Caco-2 (cell line): ENCODE results near the gene CSMD2. TPM values are rescaled to one million over a fixed set of nuclear protein-coding genes. Genes with fewer than 3 reads are reported as not detected.

Experiments used
- BruUV-seq: library from RNA; stranded (reverse); fragments of 400-500 nt; replicated peaks from 2 replicates; lab custom pipeline; 2021; lab: Mats Ljungman, UMichigan
- CTCF ChIA-PET: fragments of 300-600 bp; sonication (Branson Sonifier 250); formaldehyde crosslinking; loops from one replicate; lab custom pipeline; 2022; ENCODE audit warnings: antibody characterized with exemption; lab: Charles Lee
- POLR2A ChIA-PET: fragments of 300-600 bp; sonication (Branson Sonifier 250); formaldehyde crosslinking; loops from one replicate; lab custom pipeline; 2022; ENCODE audit warnings: antibody characterized with exemption; lab: Charles Lee
- DNase-seq, 2 experiments: peaks; one replicate each; pipeline versions ENCODE4 v3.0.0 to v3.0.0-alpha.2; 2020 to 2022
- H3K27me3 ChIP-seq: replicated peaks from 2 replicates; pipeline ENCODE4 v1.6.0; 2011; ENCODE audit warnings: low read length; ENCODE audit not compliant: control insufficient read depth, insufficient read depth
- H3K36me3 ChIP-seq: 2 replicates; pipeline ENCODE4 v1.5.1; 2011; ENCODE audit warnings: low read length; ENCODE audit not compliant: control insufficient read depth, insufficient read depth
- H3K4me1 ChIP-seq: fragments of 250-450 bp; sonication (Bioruptor Pico); 2 replicates; pipeline ENCODE4 v1.5.1; 2020; ENCODE audit warnings: mild to moderate bottlenecking
- H3K4me3 ChIP-seq: 2 replicates; pipeline ENCODE4 v1.5.1; 2011; ENCODE audit warnings: low read depth, mild to moderate bottlenecking, control low read depth, low read length
- H3K9me3 ChIP-seq: fragments of 250-450 bp; sonication (Bioruptor Pico); 2 replicates; pipeline ENCODE4 v1.5.1; 2020; ENCODE audit warnings: mild to moderate bottlenecking, moderate library complexity
- H3K27ac Mint-ChIP-seq: one replicate; pipeline ENCODE4 v1.8.0; 2022; ENCODE audit warnings: mixed read lengths; ENCODE audit not compliant: unreplicated experiment
- H3K27me3 Mint-ChIP-seq: one replicate; pipeline ENCODE4 v1.8.0; 2022; ENCODE audit warnings: mixed read lengths; ENCODE audit not compliant: insufficient read depth, unreplicated experiment
- H3K36me3 Mint-ChIP-seq: one replicate; pipeline ENCODE4 v1.8.0; 2022; ENCODE audit warnings: mild to moderate bottlenecking, mixed read lengths; ENCODE audit not compliant: insufficient read depth, unreplicated experiment
- H3K4me1 Mint-ChIP-seq: one replicate; pipeline ENCODE4 v1.8.0; 2022; ENCODE audit warnings: low read depth, mixed read lengths; ENCODE audit not compliant: unreplicated experiment
- H3K4me3 Mint-ChIP-seq: one replicate; pipeline ENCODE4 v1.8.0; 2022; ENCODE audit warnings: mild to moderate bottlenecking, moderate library complexity, mixed read lengths; ENCODE audit not compliant: unreplicated experiment
- H3K9me3 Mint-ChIP-seq: one replicate; pipeline ENCODE4 v1.8.0; 2022; ENCODE audit warnings: mixed read lengths; ENCODE audit not compliant: unreplicated experiment
- CTCF ChIP-seq, 2 experiments: fragments of 200-600 bp in 1 of 2; IDR thresholded peaks; 1 replicate in 1 of 2; 2 replicates in 1 of 2; pipeline versions ENCODE4 v1.5.1 to v1.8.0; 2011 to 2022; ENCODE audit warnings: antibody characterized with exemption in 1 of 2, control low read depth in 1 of 2, inconsistent platforms in 1 of 2, low read depth in 1 of 2, low read length in 1 of 2, mild to moderate bottlenecking in 1 of 2, moderate library complexity in 1 of 2; ENCODE audit not compliant: insufficient read depth in 1 of 2, severe bottlenecking in 1 of 2, unreplicated experiment in 1 of 2
- intact Hi-C: fragments of 100-400 bp; cut with micrococcal nuclease; formaldehyde crosslinking; loops from one replicate; pipeline ENCODE4 v1.10.0; 2022; ENCODE audit not compliant: unreplicated experiment
- total RNA-seq: library from RNA; stranded (reverse); gene quantifications from 2 replicates; pipeline ENCODE4 v1.2.3, GENCODE V29; 2022

The CSMD2 gene
- total RNA-seq, 1 experiment from 2014 or later = not detected

GRCh38 chr1:33819290-33819912 lies 345.6 kb downstream of the CSMD2 start:
- Histone ChIP-seq H3K4me3 (no peak overlapping the region), H3K9me3 (no peaks in the 10 kb centered on the region), H3K4me1 (peaks cover 17% of the 10 kb centered on the region), H3K27me3 (no peaks in the 10 kb centered on the region), H3K36me3 (no peaks in the 10 kb centered on the region)
- no TSS peak for BruUV-seq
- intact Hi-C loops = no loop called here
- no peak for TF ChIP-seq CTCF (IDR thresholded peaks at IDR 0.05; ENCODE audit: insufficient read depth in 1 of 2, low read depth in 1 of 2, low read length in 1 of 2, severe bottlenecking in 1 of 2, unreplicated experiment in 1 of 2)
- peaks cover 6% of the 10 kb centered on the region for H3K27me3 Mint-ChIP-seq
- H3K9me3 Mint-ChIP-seq = peaks cover 10% of the 10 kb centered on the region
- CTCF ChIA-PET = no interaction called here
- H3K27ac Mint-ChIP-seq = no peak overlapping the region
- no peak for DNase-seq
- POLR2A ChIA-PET = no interaction called here
- peaks cover 8% of the 10 kb centered on the region for H3K4me1 Mint-ChIP-seq
- no peak overlapping the region for H3K4me3 Mint-ChIP-seq
- no peaks in the 10 kb centered on the region for H3K36me3 Mint-ChIP-seq

- no peak for TF ChIP-seq CTCF (IDR thresholded peaks at IDR 0.05; ENCODE audit: insufficient read depth in 1 of 2, low read depth in 1 of 2, low read length in 1 of 2, severe bottlenecking in 1 of 2, unreplicated experiment in 1 of 2)
- Mint-ChIP-seq H3K27ac (no peak overlapping the region), H3K4me3 (no peak overlapping the region), H3K4me1 (peaks cover 16% of the 10 kb centered on the region), H3K9me3 (peaks cover 21% of the 10 kb centered on the region), H3K27me3 (peaks cover 6% of the 10 kb centered on the region), H3K36me3 (no peaks in the 10 kb centered on the region)
- Histone ChIP-seq H3K27me3 (no peaks in the 10 kb centered on the region), H3K9me3 (no peaks in the 10 kb centered on the region), H3K4me1 (peaks cover 24% of the 10 kb centered on the region), H3K36me3 (no peaks in the 10 kb centered on the region), H3K4me3 (no peak overlapping the region)
- ChIA-PET CTCF (no interaction called here), POLR2A (no interaction called here)
- no TSS peak for BruUV-seq
- intact Hi-C loops = no loop called here
- no peak for DNase-seq
These were observed 347.0 kb downstream of the CSMD2 start for GRCh38 chr1:33818071-33818470.

- Mint-ChIP-seq H3K27me3 (no peaks in the 10 kb centered on the region), H3K4me1 (peaks cover 16% of the 10 kb centered on the region), H3K9me3 (peaks cover 21% of the 10 kb centered on the region), H3K36me3 (no peaks in the 10 kb centered on the region), H3K4me3 (no peak overlapping the region), H3K27ac (no peak overlapping the region)
- Histone ChIP-seq H3K27me3 (no peaks in the 10 kb centered on the region), H3K4me3 (no peak overlapping the region), H3K4me1 (peaks cover 24% of the 10 kb centered on the region), H3K36me3 (no peaks in the 10 kb centered on the region), H3K9me3 (no peaks in the 10 kb centered on the region)
- TF ChIP-seq CTCF (IDR thresholded peaks at IDR 0.05; ENCODE audit: insufficient read depth in 1 of 2, low read depth in 1 of 2, low read length in 1 of 2, severe bottlenecking in 1 of 2, unreplicated experiment in 1 of 2) = no peak
- no peak for DNase-seq
- ChIA-PET POLR2A (no interaction called here), CTCF (no interaction called here)
- no TSS peak for BruUV-seq
- intact Hi-C loops = no loop called here
These were observed 350.0 kb downstream of the CSMD2 start for GRCh38 chr1:33815061-33815460.
